ENCODE data around the gene VGLL3.
"Not testable (repeated sequence)": the region's sequence is repeated elsewhere in the genome, so short reads cannot be mapped to it uniquely, and the experiment has no call there.

Gene VGLL3

DNA sequence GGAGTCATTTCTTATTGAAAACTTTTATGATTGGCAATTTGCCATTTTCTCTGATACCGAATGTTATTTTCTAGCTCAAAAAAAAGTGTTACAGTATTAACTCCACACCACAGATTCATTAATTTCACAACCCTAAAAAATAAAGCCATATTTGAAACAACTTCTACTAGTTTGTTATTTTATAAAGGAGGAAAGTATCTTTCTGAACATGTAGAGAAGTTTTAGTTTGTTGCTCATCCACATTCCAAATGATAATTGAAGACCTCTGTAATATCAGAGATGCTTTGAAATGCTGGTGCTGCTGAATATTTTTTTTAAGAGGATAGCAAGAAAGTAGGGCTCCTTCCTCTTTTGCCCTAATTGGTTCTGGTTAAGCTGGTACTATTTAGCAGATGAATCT lies 1.9 kb downstream of the VGLL3 start:
- no peak for DNase-seq

DNA sequence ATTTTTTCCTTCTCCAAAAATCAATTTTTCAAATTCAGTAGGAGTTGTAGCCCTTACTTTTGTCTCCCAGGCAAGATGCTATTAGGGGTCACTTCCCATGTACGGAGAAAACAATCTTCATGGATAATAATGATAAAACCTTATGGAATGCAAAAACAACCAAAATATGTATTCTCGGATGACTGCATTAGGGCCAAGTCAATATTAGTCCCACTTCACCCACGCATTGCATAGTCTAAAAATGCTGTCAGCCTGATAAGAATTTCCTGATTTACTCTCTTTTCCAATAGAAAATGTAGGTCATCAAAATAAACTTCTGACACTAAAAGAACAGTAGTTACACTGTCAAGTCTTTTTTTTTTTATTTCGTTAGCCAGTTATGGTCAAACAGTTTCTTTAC lies 2.7 kb downstream of the VGLL3 start:
- no peak for DNase-seq

DNA sequence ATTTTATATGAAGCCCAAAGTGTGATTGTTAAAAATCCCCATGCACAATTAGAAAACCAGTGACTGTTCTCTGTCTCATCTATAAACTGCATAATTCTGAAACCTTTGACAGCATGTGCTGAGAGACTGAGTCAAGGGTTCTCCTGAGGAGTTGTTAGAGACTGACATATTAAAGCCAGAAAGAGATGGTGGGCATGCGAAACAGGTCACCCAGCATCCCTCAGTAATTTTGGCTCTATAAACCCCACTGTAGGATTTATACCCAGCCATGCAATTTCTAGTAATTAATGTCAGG lies 3.6 kb downstream of the VGLL3 start:
- DNase-seq: no peak

DNA sequence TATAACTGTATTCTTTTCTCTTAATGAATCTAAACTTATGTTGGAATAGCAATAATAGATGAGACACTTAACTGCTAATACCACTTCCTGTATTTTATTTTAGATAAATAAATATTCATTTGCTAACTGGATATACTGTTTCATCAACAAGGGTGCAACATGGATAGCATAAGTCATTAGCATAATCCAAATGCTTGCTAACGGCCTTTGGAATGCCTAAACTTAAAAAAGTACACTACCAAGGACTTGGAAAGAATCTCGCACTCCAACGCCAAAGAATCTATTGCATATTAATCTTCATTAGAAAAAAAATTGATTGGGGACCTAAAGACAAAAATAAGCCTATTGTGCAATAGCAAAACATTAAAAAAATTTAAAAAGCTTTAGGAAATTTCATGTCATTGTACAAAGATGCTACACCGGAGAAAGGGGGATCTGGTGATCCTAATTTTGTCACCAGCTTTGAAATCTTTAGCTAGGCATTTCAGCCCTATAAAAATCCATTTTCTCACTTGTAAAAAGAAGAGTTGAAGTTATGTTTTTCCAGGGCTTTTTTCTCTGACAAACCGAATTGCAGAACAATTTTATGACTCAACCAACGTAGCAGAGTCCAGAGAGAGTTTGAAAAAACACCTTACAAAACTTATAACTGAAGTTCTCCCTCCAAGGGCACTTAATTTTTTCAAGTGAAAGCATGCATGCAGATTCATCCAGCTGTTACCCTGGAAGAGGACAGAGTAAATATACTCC lies 4.1 kb downstream of the VGLL3 start:
- DNase-seq: no peak

DNA sequence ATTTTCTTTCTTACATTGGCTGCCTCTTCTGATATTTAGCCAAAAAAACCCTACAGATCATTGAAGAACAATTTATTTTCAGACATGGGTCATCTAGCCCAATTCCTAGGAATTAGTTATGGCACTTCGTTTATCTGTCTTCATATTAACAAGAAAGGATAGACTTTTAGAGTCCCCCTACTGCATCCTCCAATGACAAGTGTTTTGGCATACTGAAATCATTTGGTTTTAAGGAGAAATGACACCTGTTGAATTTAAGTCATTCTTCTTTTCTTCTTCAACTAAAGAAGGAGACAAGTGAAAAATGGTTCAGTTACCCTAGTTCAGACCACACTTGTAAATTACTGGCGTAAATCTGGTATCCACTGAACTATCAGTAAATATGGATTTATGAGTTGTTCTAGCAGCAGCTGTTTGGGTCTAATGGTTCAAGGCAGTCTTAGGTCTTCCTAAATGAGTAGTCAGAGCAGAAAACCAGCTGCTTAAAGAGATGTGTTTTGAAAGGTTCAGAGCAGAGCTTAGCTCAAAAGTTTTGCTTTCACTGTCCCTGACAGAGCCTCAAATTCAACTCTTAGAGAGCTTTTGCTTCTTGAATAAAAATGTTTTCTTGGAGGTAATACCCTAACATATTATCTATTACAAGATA lies 5.6 kb downstream of the VGLL3 start:
- no peak for DNase-seq

DNA sequence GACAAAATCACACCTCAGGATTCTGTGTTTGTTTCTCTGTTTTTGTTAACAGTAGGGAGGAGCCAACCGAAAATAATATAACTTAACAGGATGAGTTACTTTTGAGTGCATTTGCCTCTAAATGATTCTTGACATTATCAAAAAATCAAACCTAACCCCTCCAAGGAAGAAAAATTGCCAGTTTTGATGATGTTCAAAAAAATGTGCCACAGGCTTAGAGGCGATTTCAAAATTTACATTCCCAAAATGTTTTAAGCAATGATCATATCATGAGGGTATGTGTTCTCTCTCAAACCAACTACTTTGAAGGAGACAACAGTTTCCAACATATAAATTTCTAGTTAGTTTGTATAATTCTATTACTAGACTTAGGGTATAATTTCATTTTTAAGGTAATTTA lies 6.7 kb downstream of the VGLL3 start:
- DNase-seq: no peak

DNA sequence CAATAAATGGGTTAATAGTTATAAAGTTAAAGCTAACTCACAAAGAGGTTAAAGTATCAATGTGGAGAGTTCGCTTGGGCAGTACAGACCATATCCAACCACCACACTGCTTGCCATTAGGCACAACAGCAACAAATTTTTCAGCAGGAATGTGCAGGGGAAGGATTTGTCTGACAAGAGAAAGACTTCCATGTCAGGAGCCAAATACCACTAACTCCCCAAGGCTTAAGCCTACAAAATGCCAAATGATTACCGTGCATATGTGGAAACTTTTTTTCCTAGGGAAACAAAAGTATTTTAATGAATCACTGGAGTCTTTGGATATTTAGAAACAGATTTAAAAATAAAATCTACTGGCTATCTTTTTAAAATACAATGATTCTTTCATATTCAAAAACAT lies 8.1 kb downstream of the VGLL3 start:
- no peak for DNase-seq

DNA sequence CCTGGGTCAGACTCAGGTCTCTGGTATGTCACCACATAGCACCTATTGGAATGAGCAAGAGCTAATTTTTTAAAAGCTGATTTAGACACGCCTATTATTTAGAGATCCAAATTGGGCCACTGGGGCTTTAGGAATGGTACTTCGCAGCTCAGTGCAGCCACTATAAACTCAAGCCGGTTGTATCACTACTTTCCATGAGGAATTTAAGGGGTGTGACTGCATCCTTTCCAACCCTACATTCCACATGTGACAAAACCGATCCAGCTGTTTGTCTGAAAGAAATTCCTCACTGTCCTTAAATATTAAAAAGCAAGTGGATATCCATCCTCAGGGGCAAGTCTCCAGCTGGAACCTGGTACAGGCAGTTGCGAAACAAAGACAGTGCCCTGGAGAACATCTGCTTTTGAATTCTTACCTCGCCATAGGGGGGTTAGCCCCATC lies 12.8 kb downstream of the VGLL3 start:
- DNase-seq: no peak

DNA sequence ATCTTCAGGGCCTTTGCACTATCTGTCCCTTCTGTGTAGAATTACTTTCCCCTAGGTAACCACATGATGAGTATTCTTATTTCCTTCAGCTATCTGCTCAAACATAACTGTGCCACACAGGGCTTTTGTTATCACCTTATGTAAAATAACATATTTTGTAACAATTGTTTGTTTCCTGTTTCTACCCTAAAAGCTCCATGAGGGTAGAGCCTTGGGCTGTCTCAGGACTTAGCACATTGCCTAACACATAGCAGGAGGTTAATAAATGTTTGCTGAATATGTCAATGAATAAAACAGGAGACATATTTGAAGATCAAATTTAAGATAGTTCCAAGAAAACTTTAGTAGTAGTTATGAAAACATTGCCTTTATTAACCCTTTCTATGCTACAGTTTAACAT lies 14.7 kb downstream of the VGLL3 start:
- no peak for DNase-seq

DNA sequence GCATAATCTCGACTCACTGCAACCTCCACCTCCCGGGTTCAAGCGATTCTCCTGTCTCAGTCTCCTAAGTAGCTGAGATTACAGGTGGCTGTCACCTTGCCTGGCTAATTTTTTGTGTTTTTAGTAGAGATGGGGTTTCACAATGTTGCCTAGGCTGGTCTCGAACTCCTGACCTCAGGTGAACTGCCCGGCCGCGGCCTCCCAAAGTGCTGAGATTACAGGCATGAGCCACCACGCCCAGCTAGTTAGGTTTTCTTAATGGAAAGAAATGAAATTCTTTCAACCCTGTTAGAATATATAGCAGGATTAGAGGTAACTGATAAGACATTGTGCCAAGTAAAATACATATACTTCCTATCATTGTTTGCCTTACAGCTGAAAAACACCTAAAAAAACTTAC lies 16.8 kb downstream of the VGLL3 start:
- not testable (repeated sequence) for DNase-seq

DNA sequence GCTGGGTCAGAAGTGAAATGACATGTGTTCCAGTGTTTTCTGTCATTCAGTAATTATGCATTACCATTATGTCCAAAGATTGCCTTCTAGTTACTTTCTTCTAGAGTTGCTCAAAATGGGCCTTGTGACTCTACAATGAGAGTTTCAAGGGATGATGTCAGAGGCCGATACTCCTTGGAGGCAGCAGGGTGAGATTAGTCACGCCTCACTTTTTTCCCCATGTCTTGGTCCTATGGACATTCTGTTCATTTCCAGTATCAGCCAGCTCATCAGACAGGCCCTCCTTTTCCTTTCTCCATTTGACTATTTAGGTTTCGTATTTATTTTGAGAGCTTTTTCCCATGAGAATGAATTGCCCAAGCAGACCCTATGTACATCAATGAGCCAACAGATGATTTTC lies 17.5 kb downstream of the VGLL3 start:
- DNase-seq: no peak

DNA sequence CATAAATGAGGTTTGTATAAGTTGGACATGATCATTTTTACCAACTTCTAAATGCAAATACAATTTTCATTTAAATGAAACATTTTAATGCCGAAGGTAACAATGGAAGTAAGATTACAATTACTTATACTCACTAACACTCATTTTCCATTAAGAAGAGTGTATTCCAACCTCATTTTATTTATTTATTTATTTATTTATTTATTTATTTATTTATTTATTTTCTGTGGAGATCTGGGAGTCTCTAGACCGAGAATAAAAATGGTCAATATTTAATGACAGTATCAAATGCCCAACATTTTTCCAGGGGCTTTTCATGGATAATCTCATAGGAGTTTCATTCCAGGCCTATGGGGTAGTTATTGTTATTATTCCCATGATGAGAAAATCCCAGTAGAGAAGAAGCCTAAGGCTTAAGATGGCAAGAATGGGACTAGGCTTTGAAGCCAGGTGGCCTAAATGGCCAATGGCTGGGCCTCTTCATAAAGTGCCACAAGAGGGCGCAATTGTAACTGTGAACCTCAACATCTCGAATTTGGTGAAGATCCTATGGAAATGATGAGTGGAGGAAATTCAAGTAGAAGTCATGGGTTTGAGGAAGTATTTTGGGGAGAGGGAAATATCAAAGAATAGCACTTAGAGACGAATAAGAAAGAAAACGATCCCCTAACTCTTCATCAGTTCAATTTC lies 21.3 kb downstream of the VGLL3 start:
- DNase-seq: no peak

DNA sequence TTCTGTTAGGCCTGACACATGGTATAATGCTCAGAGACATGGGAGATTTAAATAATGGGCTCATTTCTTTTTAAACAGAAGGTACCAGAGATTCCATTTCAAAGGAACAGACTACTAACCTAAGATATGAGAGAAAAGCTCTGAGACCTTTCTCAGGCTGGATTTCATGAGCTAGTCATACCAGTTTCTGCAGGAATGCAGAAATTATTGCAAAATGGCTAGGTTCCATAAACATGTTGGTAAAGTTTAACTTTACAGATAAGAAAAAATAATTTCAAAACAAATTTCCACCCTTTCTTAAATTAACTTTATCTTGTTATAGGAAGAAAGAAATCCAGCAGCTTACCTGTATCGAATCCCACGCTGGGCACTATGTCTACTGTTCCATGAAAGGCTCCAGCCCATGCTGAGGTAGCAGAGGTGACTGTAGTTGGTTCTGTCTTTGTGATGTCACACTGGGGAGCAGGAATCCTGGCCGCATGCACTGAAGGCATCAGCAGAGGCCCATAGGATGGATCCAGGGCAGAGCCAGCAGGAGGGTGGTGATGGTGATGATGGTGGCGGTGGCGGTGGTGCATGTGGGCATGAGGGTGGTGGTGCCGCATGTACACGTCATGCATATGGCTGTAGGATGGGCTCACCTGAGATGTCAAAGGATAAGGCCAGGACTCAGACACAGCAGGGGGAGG lies 22.6 kb downstream of the VGLL3 start:
- DNase-seq: no peak

DNA sequence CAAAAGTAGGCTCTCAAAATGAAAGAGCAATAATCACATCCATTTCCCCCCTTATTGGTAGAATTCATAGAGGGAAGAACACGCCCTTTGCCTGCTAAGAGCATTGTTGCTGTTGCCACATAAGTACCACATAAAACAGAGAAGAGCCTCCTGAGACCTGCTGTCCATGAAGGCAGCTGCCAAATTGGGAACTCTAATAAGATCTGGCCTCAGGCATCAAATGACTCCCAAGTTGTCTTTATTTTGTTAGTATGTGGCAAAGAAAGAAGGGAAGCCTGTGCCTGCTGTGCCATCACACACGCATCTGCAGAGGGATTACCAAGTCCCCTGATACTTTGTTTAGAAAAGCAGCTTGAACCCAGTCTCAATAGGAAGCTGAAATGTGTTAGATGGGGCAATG lies 23.9 kb downstream of the VGLL3 start:
- no peak for DNase-seq

DNA sequence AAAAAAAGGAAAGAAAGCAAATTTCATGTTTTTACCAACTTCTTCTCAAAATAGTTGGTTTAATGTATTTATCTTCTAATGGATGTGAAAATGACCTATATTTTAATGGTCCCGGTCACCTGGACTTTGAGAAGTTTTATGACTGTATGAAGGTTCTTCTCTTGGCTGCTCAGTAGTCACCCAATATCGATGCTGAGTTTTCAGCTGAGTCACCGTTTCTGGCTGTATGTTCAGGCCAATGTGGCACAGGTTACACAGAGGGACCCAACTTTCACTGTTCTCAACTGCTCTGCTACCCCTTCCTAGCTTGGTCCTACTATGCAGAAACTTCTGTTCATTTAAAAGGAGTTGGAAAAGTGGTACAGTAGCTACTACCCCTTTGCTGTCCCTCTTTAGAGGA lies 25.8 kb downstream of the VGLL3 start:
- DNase-seq: no peak

DNA sequence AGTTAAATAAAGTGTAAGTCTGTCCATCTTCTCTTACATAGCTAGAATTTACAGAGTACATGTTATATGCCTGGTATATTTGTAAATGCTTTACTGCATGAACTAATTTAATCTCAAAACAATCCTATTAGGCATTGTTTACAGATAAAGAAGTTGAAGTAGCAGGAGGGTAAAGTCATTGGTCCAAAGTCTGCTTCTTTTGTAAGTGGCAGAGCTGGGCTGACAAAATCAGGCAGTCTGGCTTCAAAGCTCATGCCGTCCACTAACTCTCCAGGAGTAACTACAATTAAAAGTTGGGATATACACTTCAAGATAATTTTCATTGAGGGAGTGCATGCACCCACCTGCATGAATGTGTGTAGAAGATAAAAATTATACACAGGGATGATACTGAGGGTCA lies 27.3 kb downstream of the VGLL3 start:
- no peak for DNase-seq

DNA sequence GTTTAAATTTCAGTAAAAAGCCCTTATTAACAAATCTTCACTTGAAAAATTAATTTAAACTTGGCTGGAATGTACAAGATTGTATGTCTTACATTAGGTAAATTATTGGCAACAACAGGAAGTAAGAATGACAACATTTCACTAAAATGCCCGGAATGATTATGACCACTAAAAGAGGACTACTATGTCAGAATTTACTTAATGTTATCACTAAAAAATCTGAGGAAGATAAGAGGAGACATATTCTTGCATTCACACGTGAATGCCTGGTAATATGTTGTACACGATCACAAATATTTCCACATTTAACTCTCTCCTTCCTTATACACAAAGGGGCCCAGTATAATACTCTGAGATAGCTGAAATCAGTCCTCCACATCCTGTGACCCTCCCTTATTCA lies 29.7 kb downstream of the VGLL3 start:
- no peak for DNase-seq

DNA sequence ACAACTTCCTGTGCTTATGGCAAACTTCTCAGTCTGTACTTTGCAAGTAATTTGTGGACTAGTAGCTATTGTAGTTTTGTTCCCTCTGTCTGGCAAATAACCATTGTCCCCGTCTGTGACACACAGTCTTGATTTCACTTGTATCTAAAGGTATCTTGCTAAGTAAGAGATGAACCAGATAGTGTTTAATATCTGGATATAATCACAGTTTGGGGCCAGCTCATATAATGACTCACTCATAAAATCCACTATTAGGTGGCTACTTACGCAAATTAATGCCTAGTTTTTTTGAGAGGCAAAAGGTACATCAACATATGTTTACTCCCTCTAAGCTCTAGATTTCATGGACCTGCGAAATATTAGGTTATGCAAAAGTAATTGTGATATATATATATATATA lies 30.4 kb downstream of the VGLL3 start:
- no peak for DNase-seq

DNA sequence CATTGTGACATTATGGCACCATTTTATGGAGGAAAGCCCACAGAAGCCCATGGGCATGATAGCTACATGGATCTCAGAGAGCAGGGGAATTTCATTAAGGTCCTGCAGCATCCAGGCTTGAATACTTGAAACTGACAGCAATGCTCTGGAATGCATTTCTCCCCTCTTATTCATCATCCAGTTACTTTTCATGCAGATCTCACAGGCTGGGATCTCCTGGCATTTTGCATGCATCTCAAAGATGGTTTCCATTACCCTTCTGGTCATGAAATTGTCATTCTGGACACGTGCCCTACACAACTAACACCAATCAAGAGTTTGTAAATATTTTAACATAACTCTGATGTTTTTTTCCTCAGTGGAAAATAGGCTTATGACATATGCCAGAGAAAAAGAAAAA lies 32.4 kb downstream of the VGLL3 start:
- DNase-seq: no peak

DNA sequence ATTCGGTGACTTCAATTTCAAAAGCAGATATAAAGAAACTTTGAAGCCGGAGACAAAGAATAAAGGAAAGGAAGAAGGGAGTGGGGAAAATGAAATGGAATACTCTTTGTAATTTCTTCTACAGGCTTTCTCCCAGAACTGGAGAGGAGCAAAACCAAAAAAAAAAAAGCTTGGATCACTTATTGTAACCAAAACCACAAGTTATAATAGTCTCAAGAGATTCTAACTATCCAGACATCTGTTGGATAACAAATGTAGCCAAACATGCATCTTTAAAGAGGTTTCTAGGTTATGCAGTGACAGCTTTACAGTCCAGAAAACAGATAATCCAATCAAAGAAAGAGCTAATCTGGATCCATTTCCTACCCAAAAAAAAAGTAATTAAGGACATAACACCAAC lies 36.2 kb downstream of the VGLL3 start:
- no peak for DNase-seq

DNA sequence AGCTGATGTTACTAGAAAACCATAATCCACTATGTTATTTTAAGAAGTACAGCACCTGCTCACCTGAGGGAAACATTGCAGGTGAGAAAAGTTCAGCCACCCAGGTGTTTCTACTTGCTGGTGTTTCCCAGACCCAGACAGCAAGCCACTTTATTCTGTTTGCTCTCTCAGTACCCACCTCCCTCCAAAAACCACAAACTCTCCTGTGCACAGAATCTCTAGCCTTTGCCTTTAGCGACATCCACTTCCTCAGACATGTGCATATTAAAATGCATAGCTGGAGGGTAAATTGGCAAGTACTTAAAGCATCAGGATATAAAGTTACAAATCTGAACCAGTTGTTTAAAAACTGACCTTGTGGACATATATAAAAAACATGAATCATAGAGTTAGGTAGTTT lies 36.7 kb downstream of the VGLL3 start:
- DNase-seq: no peak

DNA sequence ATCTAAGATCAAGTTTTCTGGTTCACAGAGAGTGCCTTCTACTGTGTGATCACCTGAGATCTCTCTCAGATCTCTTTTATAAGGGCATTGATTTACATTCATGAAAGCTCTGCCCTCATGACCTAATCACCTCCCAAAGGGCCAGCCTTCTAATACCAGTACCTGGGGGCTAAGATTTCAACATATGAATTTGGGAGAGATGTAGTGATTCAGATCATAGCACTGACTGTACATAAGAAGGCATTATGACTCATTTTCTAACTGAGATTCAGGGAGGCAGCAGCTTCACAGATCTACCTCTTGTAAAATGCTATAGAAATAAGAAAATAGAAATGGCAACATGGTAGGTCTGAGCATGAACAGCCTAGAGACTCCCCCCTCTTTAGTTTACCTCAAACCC lies 39.6 kb downstream of the VGLL3 start:
- DNase-seq: no peak

DNA sequence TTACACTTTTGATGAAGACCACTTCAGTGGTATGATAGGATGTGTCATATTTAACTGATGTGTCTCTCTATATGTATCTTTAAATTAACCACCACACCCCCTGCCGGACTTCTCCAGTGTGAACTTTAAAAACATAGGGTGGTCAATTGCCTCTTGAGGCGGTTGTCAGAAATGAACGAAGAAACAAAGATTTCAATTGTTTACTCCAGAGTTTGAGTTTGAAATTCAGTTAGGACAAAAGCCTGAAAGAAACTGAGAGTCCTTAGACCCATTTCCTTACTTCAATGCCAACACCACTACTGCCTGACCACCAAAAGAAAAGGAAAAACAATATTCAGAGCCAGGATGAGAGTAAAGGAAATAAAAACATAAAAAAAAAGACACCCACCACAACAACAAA lies 40.2 kb downstream of the VGLL3 start:
- DNase-seq: no peak

DNA sequence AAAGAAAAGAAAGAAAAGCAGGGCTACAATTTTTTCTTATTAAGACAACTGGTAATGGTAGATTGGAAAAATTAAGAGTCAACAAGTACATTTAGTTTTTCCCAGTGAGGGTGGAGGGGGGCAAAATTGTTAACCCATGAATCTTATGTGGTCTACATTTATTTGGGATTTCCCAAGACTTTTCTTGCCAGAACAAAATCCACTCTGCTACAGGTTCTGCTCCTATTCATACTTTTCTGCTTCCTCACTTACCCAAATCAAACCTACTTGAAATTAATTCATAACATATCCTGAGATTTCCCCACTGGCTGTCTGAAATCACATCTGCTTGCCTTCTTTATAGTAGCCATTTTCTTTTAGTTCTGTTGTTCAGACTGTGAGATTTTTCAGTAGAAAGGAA lies 41.1 kb downstream of the VGLL3 start:
- no peak for DNase-seq
